MM.1S (cell line): ENCODE measurements around the gene MRPL51.

Source experiments
- EZH2 ChIP-seq: fragments of 300-600 bp; sonication (generic); optimal IDR thresholded peaks from 2 replicates; pipeline ENCODE3; 2017; ENCODE audit warnings: low read depth, mild to moderate bottlenecking, antibody characterized with exemption, low read length, mixed read lengths
- TF ChIP-seq, protein P1 (sequence below): fragments of 300-600 bp; sonication (generic); IDR thresholded peaks from 2 replicates; pipeline ENCODE4 v1.5.1; 2016; ENCODE audit warnings: antibody characterized with exemption, low read length, mixed read lengths

DNA sequence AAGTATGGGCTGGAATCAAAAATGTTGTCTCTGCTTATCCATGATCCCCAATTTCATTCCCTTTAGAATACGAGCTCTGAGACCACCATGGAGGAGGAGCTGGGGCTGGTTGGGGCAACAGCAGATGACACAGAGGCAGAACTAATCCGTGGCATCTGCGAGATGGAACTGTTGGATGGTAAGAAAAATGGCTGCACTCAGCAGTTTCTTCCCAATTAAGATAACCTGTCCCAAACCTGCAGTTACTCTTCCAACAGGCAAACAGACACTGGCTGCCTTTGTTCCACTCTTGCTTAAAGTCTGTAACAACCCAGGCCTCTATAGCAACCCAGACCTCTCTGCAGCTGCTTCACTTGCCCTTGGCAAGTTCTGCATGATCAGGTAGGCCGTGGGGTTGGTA is 34.6 kb upstream of the MRPL51 start:
- TF ChIP-seq, protein P1, sequence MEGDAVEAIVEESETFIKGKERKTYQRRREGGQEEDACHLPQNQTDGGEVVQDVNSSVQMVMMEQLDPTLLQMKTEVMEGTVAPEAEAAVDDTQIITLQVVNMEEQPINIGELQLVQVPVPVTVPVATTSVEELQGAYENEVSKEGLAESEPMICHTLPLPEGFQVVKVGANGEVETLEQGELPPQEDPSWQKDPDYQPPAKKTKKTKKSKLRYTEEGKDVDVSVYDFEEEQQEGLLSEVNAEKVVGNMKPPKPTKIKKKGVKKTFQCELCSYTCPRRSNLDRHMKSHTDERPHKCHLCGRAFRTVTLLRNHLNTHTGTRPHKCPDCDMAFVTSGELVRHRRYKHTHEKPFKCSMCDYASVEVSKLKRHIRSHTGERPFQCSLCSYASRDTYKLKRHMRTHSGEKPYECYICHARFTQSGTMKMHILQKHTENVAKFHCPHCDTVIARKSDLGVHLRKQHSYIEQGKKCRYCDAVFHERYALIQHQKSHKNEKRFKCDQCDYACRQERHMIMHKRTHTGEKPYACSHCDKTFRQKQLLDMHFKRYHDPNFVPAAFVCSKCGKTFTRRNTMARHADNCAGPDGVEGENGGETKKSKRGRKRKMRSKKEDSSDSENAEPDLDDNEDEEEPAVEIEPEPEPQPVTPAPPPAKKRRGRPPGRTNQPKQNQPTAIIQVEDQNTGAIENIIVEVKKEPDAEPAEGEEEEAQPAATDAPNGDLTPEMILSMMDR = no peak
- no peak for TF ChIP-seq EZH2
